T47D (cell line): ENCODE measurements around the gene FRK.

Source experiments
- DNase-seq, 2 experiments: peaks; one replicate each; pipeline versions ENCODE4 v3.0.0 to v3.0.0-alpha.2; 2011 to 2012; ENCODE audit warnings: low read depth in 1 of 2, low spot score in 1 of 2
- JUND ChIP-seq: IDR thresholded peaks from 2 replicates; pipeline ENCODE4 v1.6.1; 2012; ENCODE audit warnings: low read depth
- in situ Hi-C: cut with HindIII; loops from 2 replicates; pipeline ENCODE4 v1.10.0; 2016; ENCODE audit warnings: low sequenced_read_pairs, low pct_unique_long_range_greater_than_20kb

The FRK gene

DNA sequence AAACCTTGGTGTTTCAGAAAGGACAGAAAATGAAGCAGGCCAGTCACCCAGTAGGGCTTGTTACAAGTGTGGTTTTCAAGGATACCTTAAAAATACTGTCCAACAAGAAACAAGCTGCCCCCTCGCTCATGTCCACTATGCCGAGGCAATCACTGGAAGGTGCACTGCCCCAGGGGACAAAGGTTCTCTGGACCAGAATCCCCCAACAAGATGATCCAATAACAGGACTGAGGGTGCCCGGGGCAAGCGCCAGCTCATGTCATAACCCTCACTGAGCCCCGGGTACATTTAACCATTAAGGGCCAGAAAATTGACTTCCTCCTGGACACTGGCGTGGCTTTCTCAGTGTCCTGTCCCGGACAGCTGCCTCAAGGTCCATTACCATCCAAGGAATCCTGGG lies 33.4 kb upstream of the FRK start:
- TF ChIP-seq JUND, result no peak
- in situ Hi-C loops, result no loop called here
- no peak for DNase-seq

DNA sequence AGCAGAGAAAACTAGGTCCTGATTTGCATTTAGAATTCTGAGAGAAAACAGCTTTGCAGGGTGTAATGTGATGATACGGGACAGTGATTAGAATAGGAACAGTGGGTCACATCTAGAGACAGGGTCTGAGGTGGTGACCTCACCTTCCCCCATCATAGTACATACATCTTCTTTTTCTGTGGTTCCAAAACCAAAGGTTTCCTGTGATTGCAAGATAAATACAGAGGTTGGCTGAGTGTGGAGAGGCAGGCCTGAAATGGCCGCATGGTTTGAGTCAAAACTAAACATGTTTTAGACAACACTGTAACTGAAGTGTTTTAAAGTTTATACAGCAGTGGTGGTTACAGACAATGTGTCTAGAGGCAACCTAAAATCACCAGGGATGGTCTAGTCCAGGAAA lies 29.6 kb upstream of the FRK start:
- in situ Hi-C loops, result no loop called here
- TF ChIP-seq JUND, result no peak

DNA sequence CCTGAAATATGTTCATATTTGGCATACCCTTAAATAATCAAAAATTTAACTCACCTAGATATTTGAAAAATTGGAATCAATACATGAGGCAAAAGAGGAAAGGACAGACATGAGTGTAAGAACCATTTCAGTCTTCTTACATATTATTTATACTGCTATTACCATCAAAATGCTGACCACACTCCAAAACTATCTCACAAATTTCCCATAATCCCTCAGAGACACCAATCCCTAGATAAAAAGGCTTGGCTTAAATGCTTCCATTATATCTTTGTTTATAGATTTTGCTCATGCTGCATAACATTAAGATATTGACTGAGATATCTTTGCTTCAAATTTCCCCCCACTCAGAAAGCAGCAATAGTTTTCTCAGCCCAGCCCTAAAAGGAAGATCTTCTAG lies 28.3 kb upstream of the FRK start:
- no peak for TF ChIP-seq JUND
- in situ Hi-C loops, result no loop called here

More for the DNA sequence above, 29.6 kb upstream of the FRK start:
- no peak for DNase-seq

DNA sequence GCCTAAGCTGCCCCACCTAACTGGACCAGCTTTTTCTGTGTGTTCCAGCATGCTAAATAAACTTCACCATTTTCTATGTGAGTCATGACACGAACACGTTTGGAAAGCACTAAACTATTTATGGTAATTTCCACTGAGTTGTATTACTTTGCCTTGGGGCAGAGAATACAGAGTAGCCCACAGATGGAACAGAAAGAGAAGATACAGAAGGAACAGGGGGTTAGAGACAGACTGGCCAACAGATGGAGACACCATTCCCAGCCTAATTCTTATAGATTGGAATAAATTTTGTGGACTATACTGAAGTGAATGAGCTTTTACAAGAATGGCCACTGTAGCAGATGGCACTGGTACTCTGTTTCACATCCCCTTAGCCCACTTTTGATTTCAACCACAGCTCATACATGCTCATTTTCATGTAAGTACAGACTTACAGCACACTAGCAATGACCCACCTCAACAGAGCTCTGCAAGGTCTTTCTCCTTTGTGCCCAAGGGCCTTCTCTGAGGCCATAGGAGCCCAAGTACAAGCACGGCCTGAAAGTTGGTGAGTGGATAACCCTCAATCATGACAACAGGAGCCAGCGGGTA lies 26.8 kb upstream of the FRK start:
- TF ChIP-seq JUND, result no peak
- DNase-seq, result peak in 1 of 2 experiments; percentile 27
- in situ Hi-C loops, result no loop called here

More for the DNA sequence above, 28.3 kb upstream of the FRK start:
- no peak for DNase-seq

DNA sequence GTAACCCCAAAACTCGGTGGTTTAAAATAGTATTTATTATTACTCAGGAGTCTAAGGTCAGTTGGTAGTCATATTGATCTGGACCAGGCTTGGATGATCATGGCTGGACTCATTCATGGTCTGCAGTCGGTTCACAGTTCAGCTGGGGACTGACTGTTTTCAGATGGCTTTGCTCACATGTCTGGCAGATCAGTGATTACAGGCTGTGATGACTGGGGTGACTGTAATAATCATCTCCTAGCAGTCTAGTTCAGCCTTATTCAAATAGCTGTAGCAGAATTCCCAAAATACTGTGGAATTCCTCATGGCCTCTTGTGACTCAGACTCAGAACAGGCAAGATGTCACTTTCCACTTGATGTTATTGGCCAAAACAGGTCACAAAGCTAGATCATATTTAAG lies 23.6 kb upstream of the FRK start:
- in situ Hi-C loops, result no loop called here
- no peak for TF ChIP-seq JUND

DNA sequence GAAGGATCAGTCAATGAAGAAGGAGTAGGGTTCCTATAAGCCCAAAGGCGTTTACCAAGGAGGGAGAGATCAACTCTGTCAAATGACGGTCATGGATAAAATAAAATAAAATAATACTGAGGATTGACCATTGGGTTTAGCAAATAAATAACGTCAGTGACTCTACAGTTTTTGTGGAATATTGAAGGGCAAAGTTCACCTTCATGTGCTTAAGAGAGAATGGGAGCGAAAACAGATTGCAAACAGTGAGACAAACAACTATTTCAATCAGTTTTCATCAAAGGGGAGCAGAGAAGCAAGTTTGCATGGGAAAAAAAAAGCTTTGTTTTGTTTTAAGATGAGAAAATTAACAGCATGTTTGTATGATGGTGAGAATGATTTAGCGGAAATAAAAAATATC lies 22.4 kb upstream of the FRK start:
- no peak for TF ChIP-seq JUND
- DNase-seq, result no peak
- in situ Hi-C loops, result no loop called here

More for the DNA sequence above, 23.6 kb upstream of the FRK start:
- DNase-seq, result no peak

DNA sequence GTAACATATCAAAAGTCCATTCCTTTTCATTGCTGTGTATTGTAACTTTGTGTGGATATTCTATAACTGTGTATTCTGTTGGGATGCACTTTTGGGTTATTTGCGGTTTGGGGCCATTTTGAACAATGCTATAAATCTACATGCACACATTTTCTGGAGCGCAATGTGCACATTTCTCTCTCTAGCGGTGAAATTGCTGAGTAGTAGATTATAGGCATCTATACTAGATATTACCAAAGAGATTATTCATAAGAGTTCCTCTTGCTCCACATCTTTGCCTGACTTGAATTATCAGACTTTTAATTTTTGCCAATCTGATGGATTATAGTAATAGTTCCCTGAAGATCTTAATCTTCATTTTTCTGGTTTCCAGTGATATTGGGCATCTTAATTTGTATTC lies 18.3 kb upstream of the FRK start:
- in situ Hi-C loops, result no loop called here
- TF ChIP-seq JUND, result no peak
- no peak for DNase-seq

DNA sequence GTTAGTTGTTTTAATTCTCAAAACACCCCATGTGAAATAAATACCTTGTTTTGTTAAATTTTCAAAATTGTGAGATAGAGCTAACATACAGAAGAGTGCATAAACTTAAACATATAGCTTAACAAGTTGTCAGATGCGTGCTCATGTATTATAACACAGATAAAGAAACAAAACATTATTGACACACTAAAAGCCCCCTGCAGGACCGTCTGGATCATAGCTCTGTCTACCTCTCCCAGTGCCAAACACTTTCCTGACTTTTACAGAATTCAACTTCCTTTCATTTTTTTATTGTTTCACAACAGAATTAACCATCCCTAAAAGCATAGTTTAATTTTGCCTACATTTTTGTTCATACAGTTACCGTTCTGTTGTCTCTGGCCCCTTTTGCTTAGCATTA lies 17.8 kb upstream of the FRK start:
- TF ChIP-seq JUND, result no peak
- in situ Hi-C loops, result no loop called here
- DNase-seq, result no peak

DNA sequence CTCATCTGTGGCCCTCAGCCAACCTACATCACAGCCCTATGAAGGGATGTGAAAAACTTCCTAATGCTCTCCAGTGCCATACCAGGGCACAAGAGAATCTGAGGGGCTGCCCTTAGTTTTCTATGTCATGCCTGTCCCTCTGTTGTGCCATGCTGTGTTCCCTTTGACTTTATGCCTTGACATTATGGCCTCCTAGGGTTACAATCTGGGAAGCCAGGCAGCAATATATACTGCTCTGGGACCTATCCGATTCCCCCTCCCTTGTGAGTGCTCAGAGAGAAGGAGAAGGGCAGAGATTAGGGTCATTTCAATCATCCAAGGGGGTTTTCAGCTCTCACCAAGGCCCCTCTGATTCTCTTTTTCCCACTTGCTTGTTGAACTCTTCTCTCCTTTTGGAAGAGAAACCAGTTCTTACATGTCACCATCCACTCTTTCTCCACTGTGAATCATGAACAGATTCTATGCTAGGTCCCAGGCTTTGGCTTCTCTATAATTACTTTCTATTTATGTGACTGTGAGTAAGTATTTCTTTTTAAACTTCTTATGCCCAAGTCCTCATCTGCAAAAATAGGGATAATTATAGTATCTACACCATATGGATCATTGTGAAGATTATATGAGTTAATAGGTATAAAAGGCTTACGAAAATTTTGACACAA lies 14.2 kb upstream of the FRK start:
- in situ Hi-C loops, result no loop called here
- no peak for DNase-seq
- no peak for TF ChIP-seq JUND

DNA sequence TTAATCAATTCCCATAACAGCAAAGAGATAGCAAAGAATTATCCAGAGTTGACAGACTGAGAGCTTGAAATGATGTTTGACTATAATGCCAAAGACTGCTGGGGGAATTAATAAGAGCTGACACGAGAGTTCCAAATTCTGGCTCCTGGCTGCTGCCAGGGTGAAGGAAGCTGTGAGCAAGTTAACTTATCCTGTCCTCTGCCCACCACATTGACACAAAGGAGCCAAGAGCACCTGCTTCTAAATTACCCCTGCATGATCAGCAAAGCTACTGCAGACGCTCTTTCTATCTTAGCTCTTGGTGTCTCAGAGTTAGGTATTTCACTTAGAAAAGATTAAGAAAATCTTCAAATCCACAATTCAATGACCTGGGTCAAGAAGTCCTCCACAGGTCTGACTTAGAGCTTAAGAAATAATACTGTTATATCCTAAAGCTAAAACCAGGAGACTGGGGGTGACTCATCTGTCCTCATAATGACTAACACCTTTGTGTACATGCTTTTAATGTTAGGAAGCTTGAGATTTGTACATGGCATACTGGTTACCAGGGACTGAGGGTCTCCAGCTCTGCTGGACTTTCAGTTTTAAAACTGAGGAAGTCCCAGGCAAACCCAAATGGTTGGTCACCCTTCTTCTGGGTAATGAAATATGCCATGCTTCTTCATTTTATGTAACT lies 13.2 kb upstream of the FRK start:
- in situ Hi-C loops, result no loop called here
- TF ChIP-seq JUND, result no peak
- DNase-seq, result no peak

DNA sequence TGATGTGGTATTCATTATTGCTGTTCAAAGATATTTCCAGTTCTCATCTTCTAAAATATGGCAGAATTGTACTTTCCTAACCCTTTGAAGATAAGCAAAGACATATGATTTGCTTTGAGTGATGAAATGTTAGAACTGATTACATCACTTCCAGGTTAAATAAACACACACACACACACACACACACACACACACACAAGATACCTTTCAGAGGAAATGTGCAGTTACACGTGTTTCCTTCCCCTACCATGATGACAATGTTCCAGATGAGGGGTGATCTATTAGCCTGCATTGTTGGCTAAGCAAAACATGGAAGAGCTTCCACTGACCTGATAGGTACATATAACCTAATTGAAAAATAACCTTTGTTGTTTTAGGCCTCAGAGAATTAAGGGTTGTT lies 11.7 kb upstream of the FRK start:
- no peak for TF ChIP-seq JUND

DNA sequence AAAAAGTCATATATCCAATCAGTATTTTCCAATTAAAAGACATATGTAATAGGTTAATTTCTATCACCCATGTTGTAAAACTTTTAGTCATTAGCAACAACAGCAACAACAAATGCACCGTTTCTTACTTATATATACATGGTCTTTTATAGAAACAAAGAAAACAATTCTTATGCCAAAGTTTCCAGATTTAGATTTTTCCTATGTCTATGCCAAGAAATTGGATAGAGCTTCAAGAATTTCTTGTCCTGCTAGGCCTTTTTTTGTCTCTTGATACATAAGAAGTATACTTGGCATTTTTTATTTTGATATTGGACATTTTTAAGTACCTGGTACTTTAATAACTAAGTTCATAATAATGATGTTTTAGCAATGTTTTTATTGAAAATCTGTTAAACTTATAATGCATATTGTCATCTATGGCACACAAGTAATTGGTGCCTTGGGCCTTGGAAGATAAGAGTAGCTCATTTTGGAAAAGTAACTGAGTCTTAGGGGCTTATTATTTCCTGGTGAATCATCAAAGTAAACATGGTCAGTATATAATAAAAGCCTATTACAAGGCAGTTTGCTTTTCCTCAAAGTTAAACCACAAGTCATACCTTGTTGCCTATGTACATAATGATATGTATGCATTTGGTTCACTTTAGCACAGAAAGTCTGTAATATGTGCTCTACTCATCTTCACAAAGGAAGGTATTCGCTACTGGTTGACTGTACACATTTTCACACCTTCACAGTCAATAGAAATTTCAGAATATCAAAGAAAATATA lies 10.1 kb upstream of the FRK start:
- peak in 1 of 2 experiments; percentile 1 for DNase-seq
- TF ChIP-seq JUND, result no peak
- in situ Hi-C loops, result no loop called here

More for the DNA sequence above, 11.7 kb upstream of the FRK start:
- in situ Hi-C loops, result no loop called here
- DNase-seq, result no peak

DNA sequence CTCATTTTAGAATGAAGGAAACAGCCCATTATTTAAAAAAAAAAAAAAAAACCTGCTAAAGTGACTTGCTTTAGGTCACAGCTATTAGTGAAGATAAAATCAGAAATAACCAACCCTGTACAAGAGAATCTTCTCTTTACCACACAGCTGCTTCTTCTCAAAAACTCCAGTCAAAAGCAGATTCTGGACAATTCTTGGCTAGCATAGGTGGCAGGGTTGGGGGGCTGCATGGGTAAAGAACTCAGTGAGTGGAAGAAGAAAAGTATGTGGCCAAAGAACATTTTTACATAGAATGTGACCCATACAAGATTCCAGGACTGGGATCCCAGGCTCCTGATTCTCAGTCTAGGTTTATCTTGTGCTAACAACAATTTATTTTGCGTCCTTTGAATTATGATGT lies 9.4 kb upstream of the FRK start:
- no peak for DNase-seq
- TF ChIP-seq JUND, result no peak
- in situ Hi-C loops, result no loop called here
